Measurements from ENCODE around the gene MDFI. TPM values are rescaled to one million over a fixed set of nuclear protein-coding genes. Genes with fewer than 3 reads are reported as not detected.

MDFI gene
- total RNA-seq, 2 experiments from 2014 or later, result not detected

GRCh38 chr6:41602864-41603608 lies 35.2 kb upstream of the MDFI start:
- H3K4me2 ChIP-seq (ENCODE audit: low read length), result peak overlapping the region; percentile 79
- BruUV-seq (replicated peaks), result no TSS peak
- H3K27ac ChIP-seq (ENCODE audit: low read depth, low read length, poor library complexity, severe bottlenecking), result no peak overlapping the region
- no peaks in the 10 kb centered on the region for H3K79me2 ChIP-seq (ENCODE audit: insufficient read depth, low read depth, low read length)
- no peaks in the 10 kb centered on the region for H3K36me3 ChIP-seq (ENCODE audit: insufficient read depth, low read length)
- no peaks in the 10 kb centered on the region for H3K9me3 ChIP-seq (ENCODE audit: low read length)
- CTCF ChIA-PET (ENCODE audit: unreplicated experiment), result interaction anchor here (0.6 to 1.0 kb wide), 7 partner anchors 9 to 179 kb away, joined by 3 to 7 read pairs (median 3); no protein-coding TSS in a partner anchor
- DNase-seq (ENCODE audit: low spot score), result peak; percentile 89
- intact Hi-C loops (cut with micrococcal nuclease; ENCODE audit: unreplicated experiment), result loop anchor here (1.0 to 10.0 kb wide), 5 partner anchors 79 to 562 kb away; partner anchors contain the start of gene TFEB
- H3K9me2 ChIP-seq (ENCODE audit: insufficient read depth, low read length), result no peaks in the 10 kb centered on the region
- peak overlapping the region; percentile 47 for H3K4me3 ChIP-seq (ENCODE audit: low read depth, low read length, poor library complexity, severe bottlenecking)
- POLR2A ChIA-PET, result interaction anchor here (0.5 to 1.1 kb wide), 3 partner anchors 80 to 207 kb away, joined by 3 read pairs; no protein-coding TSS in a partner anchor
- H3K4me1 ChIP-seq (ENCODE audit: insufficient read depth, low read length, poor library complexity, severe bottlenecking), result peaks cover 9% of the 10 kb centered on the region
- H2AFZ ChIP-seq (ENCODE audit: low read length), result peak overlapping the region; percentile 88
- TF ChIP-seq CTCF (conservative IDR thresholded peaks at IDR 0.05; ENCODE audit: low read length) (peak; percentile 99), EZH2phosphoT487 (IDR thresholded peaks at IDR 0.05; ENCODE audit: borderline replicate concordance, low read depth, low read length) (no peak)
- H4K20me1 ChIP-seq (ENCODE audit: insufficient read depth, low read length), result no peaks in the 10 kb centered on the region

- ChIA-PET POLR2A (no interaction called here), CTCF (ENCODE audit: unreplicated experiment) (no interaction called here)
- Histone ChIP-seq H3K79me2 (ENCODE audit: insufficient read depth, low read depth, low read length) (no peaks in the 10 kb centered on the region), H3K4me2 (ENCODE audit: low read length) (no peak overlapping the region), H3K4me1 (ENCODE audit: insufficient read depth, low read length, poor library complexity, severe bottlenecking) (peaks cover 9% of the 10 kb centered on the region), H3K4me3 (ENCODE audit: low read depth, low read length, poor library complexity, severe bottlenecking) (no peak overlapping the region), H3K9me3 (ENCODE audit: low read length) (no peaks in the 10 kb centered on the region), H4K20me1 (ENCODE audit: insufficient read depth, low read length) (no peaks in the 10 kb centered on the region), H3K36me3 (ENCODE audit: insufficient read depth, low read length) (no peaks in the 10 kb centered on the region), H2AFZ (ENCODE audit: low read length) (no peak overlapping the region), H3K9me2 (ENCODE audit: insufficient read depth, low read length) (no peaks in the 10 kb centered on the region), H3K27ac (ENCODE audit: low read depth, low read length, poor library complexity, severe bottlenecking) (no peak overlapping the region)
- no peak for DNase-seq (ENCODE audit: low spot score)
- TF ChIP-seq CTCF (conservative IDR thresholded peaks at IDR 0.05; ENCODE audit: low read length), result no peak
- TF ChIP-seq EZH2phosphoT487 (IDR thresholded peaks at IDR 0.05; ENCODE audit: borderline replicate concordance, low read depth, low read length), result no peak
- no TSS peak for BruUV-seq (replicated peaks)
- intact Hi-C loops (cut with micrococcal nuclease; ENCODE audit: unreplicated experiment), result loop anchor here (10.0 kb wide), 2 partner anchors 441 to 561 kb away; no protein-coding TSS in a partner anchor
These were observed 34.3 kb upstream of the MDFI start for GRCh38 chr6:41604006-41604405.

- no peak overlapping the region for H3K4me2 ChIP-seq (ENCODE audit: low read length)
- POLR2A ChIA-PET, result no interaction called here
- H3K36me3 ChIP-seq (ENCODE audit: insufficient read depth, low read length), result no peaks in the 10 kb centered on the region
- H3K79me2 ChIP-seq (ENCODE audit: insufficient read depth, low read depth, low read length), result no peaks in the 10 kb centered on the region
- H2AFZ ChIP-seq (ENCODE audit: low read length), result no peak overlapping the region
- H3K9me3 ChIP-seq (ENCODE audit: low read length), result no peaks in the 10 kb centered on the region
- H3K4me1 ChIP-seq (ENCODE audit: insufficient read depth, low read length, poor library complexity, severe bottlenecking), result peaks cover 9% of the 10 kb centered on the region
- no peak overlapping the region for H3K4me3 ChIP-seq (ENCODE audit: low read depth, low read length, poor library complexity, severe bottlenecking)
- CTCF ChIA-PET (ENCODE audit: unreplicated experiment), result no interaction called here
- no peaks in the 10 kb centered on the region for H3K9me2 ChIP-seq (ENCODE audit: insufficient read depth, low read length)
- BruUV-seq (replicated peaks), result no TSS peak
- H3K27ac ChIP-seq (ENCODE audit: low read depth, low read length, poor library complexity, severe bottlenecking), result no peak overlapping the region
- intact Hi-C loops (cut with micrococcal nuclease; ENCODE audit: unreplicated experiment), result loop anchor here (10.0 kb wide), 2 partner anchors 439 to 559 kb away; no protein-coding TSS in a partner anchor
- TF ChIP-seq EZH2phosphoT487 (IDR thresholded peaks at IDR 0.05; ENCODE audit: borderline replicate concordance, low read depth, low read length) (no peak), CTCF (conservative IDR thresholded peaks at IDR 0.05; ENCODE audit: low read length) (no peak)
- no peak for DNase-seq (ENCODE audit: low spot score)
- no peaks in the 10 kb centered on the region for H4K20me1 ChIP-seq (ENCODE audit: insufficient read depth, low read length)
These were observed 32.6 kb upstream of the MDFI start for GRCh38 chr6:41605649-41606048.
